Measurements from ENCODE around the gene ARL9. TPM values are rescaled to one million over a fixed set of nuclear protein-coding genes. Genes with fewer than 3 reads are reported as not detected.

Gene ARL9
- total and polyA plus RNA-seq, 2 donors = 0.23 to 0.32 TPM

- Histone ChIP-seq H3K4me3 (ENCODE audit: low read depth, low read length) (no peak overlapping the region), H3K27ac (ENCODE audit: low read depth) (no peak overlapping the region), H3K4me1 (ENCODE audit: insufficient read depth) (no peaks in the 10 kb centered on the region), H3K36me3 (ENCODE audit: insufficient read depth) (no peaks in the 10 kb centered on the region)
- DNase-seq (ENCODE audit: extremely low spot score) = no peak
- 66% methylated on average over 8 of the region's 8 CpGs for WGBS
Observed at GRCh38 chr4:56550642-56551041, 45.1 kb downstream of the ARL9 start.

- no peak overlapping the region for H3K27ac ChIP-seq (ENCODE audit: low read depth)
- H3K36me3 ChIP-seq (ENCODE audit: insufficient read depth) = no peaks in the 10 kb centered on the region
- no peaks in the 10 kb centered on the region for H3K4me1 ChIP-seq (ENCODE audit: insufficient read depth)
- DNase-seq (ENCODE audit: extremely low spot score) = no peak
- 91% methylated on average over 2 of the region's 2 CpGs for WGBS
- no peak overlapping the region for H3K4me3 ChIP-seq (ENCODE audit: low read depth, low read length)
Observed at GRCh38 chr4:56551516-56551915, 45.9 kb downstream of the ARL9 start.

GRCh38 chr4:56552273-56552672 lies 46.7 kb downstream of the ARL9 start:
- Histone ChIP-seq H3K4me3 (ENCODE audit: low read depth, low read length) (no peak overlapping the region), H3K36me3 (ENCODE audit: insufficient read depth) (no peaks in the 10 kb centered on the region), H3K27ac (ENCODE audit: low read depth) (no peak overlapping the region), H3K4me1 (ENCODE audit: insufficient read depth) (no peaks in the 10 kb centered on the region)
- no peak for DNase-seq (ENCODE audit: extremely low spot score)

- Histone ChIP-seq H3K4me1 (ENCODE audit: insufficient read depth) (no peaks in the 10 kb centered on the region), H3K27ac (ENCODE audit: low read depth) (no peak overlapping the region), H3K36me3 (ENCODE audit: insufficient read depth) (no peaks in the 10 kb centered on the region), H3K4me3 (ENCODE audit: low read depth, low read length) (no peak overlapping the region)
- no peak for DNase-seq (ENCODE audit: extremely low spot score)
- 67% methylated on average over 4 of the region's 4 CpGs for WGBS
Observed at GRCh38 chr4:56570041-56570440, 64.5 kb downstream of the ARL9 start.

Other genes with a start within 250 kb of the ARL9 start
- 33.8 TPM for gene AASDH, start 118.3 kb upstream of the ARL9 start, total RNA-seq
- 6.1 TPM for gene AASDH, start 118.3 kb upstream of the ARL9 start, polyA plus RNA-seq
- 21.3 TPM for gene PPAT, start 70.2 kb upstream of the ARL9 start, total RNA-seq
- 4.9 TPM for gene PPAT, start 70.2 kb upstream of the ARL9 start, polyA plus RNA-seq
- gene PAICS, start 69.5 kb upstream of the ARL9 start, total RNA-seq = 25.7 TPM
- 41.8 TPM for gene PAICS, start 69.5 kb upstream of the ARL9 start, polyA plus RNA-seq
- 70.4 TPM for gene SRP72, start 38.2 kb upstream of the ARL9 start, total RNA-seq
- gene SRP72, start 38.2 kb upstream of the ARL9 start, polyA plus RNA-seq = 47.6 TPM
- gene HOPX, start 175.5 kb downstream of the ARL9 start, total RNA-seq = 45.9 TPM
- 43.7 TPM for gene HOPX, start 175.5 kb downstream of the ARL9 start, polyA plus RNA-seq